LNCAP (cell line): ENCODE results near the gene ZNF554.

Source experiments
- TF ChIP-seq, protein P1 (sequence below): fragments of 450-650 bp; IDR thresholded peaks from 2 replicates; pipeline ENCODE4 v1.5.1; 2017; ENCODE audit warnings: mild to moderate bottlenecking

The ZNF554 gene

DNA sequence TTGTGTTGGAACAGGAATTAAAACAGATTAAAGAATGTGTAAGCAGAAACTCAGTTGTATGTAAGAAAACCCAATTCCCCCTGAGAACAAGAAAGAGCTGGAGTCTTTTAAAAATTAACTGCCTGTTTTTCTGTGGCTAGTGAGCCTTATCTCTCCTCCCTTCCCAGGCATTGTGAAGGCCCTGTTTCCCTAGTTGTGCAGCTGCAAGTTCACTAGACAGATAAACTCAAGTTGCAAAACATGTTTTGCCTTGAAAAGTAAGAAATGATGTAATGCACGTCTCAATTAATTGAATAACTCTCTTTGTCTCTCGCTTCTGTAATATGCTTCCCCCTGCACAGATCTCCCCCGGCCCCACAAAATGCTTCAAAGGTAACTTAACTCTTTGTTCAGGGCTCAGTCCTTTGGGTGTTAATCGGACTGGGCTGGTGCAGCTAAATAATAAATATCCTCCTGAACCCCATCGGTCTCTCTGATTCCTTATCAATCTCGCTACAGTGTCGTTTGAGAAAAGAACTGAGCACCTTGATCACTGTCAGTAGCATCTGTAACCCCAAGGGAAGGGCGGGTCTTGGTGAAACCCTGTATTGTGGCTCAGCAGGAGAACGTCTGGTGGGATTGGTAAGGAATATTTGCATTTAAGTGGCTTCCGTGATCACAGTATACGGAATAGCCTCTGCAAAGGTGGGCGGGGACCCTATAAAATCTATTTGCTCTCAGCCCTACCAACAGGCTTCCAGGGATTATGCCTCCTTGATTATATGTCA, 45.8 kb downstream of the ZNF554 start:
- TF ChIP-seq, protein P1, sequence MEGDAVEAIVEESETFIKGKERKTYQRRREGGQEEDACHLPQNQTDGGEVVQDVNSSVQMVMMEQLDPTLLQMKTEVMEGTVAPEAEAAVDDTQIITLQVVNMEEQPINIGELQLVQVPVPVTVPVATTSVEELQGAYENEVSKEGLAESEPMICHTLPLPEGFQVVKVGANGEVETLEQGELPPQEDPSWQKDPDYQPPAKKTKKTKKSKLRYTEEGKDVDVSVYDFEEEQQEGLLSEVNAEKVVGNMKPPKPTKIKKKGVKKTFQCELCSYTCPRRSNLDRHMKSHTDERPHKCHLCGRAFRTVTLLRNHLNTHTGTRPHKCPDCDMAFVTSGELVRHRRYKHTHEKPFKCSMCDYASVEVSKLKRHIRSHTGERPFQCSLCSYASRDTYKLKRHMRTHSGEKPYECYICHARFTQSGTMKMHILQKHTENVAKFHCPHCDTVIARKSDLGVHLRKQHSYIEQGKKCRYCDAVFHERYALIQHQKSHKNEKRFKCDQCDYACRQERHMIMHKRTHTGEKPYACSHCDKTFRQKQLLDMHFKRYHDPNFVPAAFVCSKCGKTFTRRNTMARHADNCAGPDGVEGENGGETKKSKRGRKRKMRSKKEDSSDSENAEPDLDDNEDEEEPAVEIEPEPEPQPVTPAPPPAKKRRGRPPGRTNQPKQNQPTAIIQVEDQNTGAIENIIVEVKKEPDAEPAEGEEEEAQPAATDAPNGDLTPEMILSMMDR: no peak

DNA sequence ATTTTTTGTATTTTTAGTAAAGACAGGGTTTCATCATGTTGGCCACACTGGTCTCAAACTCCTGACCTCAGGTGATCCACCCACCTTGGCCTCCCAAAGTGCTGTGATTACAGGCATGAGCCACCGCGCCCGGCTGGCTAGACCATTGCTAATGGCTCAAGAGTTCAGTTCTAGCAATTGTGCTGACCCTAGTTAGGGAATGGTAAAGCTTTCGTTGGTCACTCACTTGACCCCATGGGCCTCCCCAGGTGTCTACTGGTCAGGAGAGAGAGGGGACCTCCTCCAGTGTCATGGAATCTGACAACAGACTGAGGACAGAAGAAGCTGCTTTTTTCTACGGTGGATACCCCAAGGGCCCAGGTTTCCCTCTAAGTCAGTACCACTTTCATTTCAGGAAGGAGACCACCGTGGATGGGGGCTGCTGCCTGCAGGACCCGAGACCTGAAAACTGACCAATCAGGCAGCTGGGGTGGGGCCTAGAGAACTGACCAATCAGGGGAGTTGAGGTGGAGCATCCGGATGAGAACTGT, 46.9 kb downstream of the ZNF554 start:
- TF ChIP-seq, protein P1: no peak

DNA sequence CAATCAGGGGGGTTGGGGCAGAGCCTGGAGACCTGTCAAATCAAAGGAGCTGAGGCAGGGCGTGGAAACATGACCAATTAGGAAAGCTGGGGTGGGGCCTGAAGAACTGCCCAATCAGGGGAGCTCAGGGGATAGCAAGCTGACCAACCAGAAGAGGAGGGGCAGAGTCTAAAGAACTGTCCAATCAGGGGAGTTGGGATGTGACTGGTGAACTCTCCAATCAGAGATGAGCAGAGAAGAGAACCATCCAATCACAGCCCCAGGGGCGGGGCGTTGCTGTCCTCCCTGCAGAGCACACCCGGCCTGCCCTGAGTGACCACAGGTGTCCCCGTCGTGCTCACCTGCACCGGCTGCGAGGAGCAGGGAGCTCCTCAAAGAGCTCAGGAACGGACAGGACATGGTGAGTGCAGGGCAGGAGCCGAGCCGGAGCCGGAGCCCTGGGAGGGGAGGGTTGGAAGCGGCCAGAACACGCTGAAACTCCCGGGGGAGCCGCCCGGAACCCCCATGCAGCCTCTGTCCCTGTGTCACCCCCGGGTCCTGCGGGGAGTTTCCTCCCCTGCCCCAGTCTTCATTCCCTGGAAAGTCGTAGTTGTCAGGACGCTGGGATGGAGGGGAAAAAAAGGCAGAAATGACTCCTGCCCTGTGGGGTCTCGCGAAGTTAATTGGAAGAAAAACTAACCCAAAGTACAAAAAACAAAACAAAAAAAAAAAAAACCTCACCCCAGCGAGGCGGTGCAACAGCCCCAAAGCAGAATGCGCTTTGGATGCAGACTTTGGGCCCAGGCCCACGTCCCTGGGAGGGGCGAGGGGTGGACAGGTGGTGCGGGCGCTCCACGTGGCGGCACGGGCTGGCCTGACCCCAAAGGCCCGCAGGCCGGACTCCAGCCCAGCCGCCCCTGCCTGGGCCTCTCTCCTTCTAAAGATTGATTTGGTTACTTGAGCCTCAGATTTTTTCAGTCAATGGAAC, 47.6 kb downstream of the ZNF554 start, which contains the start of gene ZNF556:
Gene ZNF556, plus strand, starts transcription at position 311 of the 967 bp plus-strand sequence. Its CDS starts 87 bp downstream, at position 398.
- TF ChIP-seq, protein P1: no peak

DNA sequence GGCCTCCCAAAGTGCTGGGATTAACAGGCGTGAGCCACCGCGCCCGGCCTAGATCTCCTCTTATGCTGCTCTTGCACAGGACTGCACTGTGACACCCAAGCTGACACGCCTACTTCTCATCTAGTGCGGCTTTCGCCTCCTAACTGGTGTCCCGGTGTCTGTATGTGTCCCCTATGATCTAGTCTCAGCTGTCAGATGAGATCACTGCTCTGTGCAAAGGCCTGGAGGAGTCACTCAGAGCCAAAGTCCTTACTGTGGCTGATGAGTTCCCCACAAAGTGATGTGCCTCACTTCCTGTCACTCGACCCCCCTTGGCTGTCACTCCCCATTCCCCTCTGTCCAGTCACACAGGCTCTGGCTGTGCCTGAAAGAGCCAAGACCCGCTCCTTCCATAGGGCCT, 50.0 kb downstream of the ZNF554 start:
- TF ChIP-seq, protein P1: no peak

DNA sequence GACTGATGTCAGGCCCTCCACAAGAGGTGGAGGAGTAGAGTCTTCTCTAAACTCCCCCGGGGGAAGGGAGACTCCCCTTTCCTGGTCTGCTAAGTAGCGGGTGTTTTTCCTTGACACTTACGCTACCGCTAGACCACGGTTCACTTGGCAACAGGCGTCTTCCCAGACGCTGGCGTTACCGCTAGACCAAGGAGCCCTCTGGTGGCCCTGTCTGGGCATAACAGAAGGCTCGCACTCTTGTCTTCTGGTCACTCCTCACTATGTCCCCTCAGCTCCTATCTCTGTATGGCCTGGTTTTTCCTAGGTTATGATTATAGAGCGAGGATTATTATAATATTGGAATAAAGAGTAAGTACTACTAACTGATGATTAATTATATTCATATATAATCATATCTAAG, 52.5 kb downstream of the ZNF554 start:
- TF ChIP-seq, protein P1: peak; percentile 22; the same call in 1 of the 2 replicates

DNA sequence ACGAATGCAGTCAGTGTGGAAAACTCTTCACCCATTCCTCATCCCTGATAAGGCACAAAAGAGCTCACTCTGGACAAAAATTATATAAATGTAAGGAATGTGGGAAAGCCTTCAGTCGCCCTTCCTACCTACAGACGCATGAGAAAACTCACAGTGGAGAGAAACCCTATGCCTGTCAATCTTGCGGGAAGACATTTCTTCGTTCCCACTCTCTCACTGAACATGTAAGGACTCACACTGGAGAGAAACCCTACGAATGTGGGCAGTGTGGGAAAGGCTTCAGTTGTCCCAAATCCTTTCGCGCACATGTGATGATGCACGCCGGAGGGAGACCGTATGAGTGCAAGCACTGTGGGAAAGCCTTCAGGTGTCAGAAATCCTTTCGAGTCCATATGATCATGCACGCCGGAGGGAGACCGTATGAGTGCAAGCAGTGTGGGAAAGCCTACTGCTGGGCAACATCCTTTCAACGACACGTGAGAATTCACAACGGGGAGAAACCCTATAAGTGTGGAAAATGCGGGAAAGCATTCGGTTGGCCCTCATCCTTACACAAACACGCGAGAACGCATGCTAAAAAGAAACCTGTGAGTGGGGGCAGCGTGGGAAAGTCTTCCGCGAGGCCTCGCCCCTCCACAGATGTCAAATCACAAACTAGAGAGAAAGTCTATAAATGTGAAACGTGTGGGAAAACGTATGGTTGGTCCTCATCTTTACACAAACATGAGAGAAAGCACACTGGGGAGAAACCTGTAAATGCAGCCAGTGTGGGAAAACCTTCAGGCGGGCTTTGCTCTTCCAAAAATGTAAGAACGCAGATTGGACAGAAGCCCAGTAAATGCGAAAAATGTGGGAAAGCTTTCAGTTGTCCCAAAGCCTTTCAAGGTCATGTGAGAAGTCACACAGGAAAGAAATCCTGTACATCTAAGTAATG, 58.0 kb downstream of the ZNF554 start:
- TF ChIP-seq, protein P1: no peak
